IgD-negative memory B cell (primary cell): Measurements from ENCODE around the gene CCND1. TPM values are rescaled to one million over a fixed set of nuclear protein-coding genes. Genes with fewer than 3 reads are reported as not detected.

Source experiments
- H3K27ac Mint-ChIP-seq, 3 donors: one replicate each; pipeline ENCODE4 v1.8.0; 2020 to 2022; ENCODE audit warnings: mild to moderate bottlenecking in 3 of 3, mixed read lengths in 3 of 3, moderate library complexity in 1 of 3
- H3K27me3 Mint-ChIP-seq: one replicate; pipeline ENCODE4 v1.8.0; 2021; ENCODE audit warnings: mixed read lengths
- H3K36me3 Mint-ChIP-seq: one replicate; pipeline ENCODE4 v1.8.0; 2020; ENCODE audit warnings: mild to moderate bottlenecking, mixed read lengths
- H3K4me1 Mint-ChIP-seq, 3 donors: one replicate each; pipeline ENCODE4 v1.8.0; 2020 to 2022; ENCODE audit warnings: mixed read lengths in 3 of 3, mild to moderate bottlenecking in 1 of 3
- H3K4me3 Mint-ChIP-seq, 4 donors: one replicate each; pipeline ENCODE4 v1.8.0; 2020 to 2022; ENCODE audit warnings: mild to moderate bottlenecking in 4 of 4, mixed read lengths in 4 of 4, moderate library complexity in 3 of 4
- H3K9me3 Mint-ChIP-seq, 3 donors: one replicate each; pipeline ENCODE4 v1.8.0; 2020 to 2021; ENCODE audit warnings: mixed read lengths in 3 of 3, mild to moderate bottlenecking in 1 of 3
- polyA plus RNA-seq: library from polyadenylated mRNA; unstranded; fragments of 300-500 nt; fragmentation: Illumina TruSeq; gene quantifications from one replicate; pipeline ENCODE4 v1.2.3, GENCODE V29; 2021

Gene CCND1
- polyA plus RNA-seq, 1 donor from 2014 or later, result 9.6 TPM

DNA sequence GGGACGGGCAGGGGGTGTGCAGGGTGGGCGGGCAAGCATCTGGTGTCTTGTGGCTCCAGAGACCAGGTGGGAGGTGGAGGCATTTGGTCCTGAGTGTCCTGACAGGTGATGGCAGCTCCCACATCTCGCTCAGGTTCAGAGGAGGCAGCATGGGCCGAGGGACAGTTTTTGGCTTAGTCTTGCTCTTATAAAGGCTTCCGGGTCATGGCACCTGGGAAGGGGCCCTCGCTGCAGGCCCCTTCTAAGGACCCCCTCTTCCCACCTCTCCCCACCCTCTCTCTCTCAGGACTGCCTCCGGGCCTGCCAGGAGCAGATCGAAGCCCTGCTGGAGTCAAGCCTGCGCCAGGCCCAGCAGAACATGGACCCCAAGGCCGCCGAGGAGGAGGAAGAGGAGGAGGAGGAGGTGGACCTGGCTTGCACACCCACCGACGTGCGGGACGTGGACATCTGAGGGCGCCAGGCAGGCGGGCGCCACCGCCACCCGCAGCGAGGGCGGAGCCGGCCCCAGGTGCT lies 9.9 kb downstream of the CCND1 start:
- Mint-ChIP-seq H3K4me3 (no peak overlapping the region), H3K36me3 (peaks cover 4% of the 10 kb centered on the region), H3K4me1 (peaks cover 2 to 6% (median 6%) of the 10 kb centered on the region in 3 donors), H3K27me3 (no peaks in the 10 kb centered on the region), H3K9me3 (no peaks in the 10 kb centered on the region), H3K27ac (no peak overlapping the region)

DNA sequence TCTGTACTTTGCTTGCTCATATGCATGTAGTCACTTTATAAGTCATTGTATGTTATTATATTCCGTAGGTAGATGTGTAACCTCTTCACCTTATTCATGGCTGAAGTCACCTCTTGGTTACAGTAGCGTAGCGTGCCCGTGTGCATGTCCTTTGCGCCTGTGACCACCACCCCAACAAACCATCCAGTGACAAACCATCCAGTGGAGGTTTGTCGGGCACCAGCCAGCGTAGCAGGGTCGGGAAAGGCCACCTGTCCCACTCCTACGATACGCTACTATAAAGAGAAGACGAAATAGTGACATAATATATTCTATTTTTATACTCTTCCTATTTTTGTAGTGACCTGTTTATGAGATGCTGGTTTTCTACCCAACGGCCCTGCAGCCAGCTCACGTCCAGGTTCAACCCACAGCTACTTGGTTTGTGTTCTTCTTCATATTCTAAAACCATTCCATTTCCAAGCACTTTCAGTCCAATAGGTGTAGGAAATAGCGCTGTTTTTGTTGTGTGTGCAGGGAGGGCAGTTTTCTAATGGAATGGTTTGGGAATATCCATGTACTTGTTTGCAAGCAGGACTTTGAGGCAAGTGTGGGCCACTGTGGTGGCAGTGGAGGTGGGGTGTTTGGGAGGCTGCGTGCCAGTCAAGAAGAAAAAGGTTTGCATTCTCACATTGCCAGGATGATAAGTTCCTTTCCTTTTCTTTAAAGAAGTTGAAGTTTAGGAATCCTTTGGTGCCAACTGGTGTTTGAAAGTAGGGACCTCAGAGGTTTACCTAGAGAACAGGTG lies 11.1 kb downstream of the CCND1 start:
- peaks cover 4% of the 10 kb centered on the region for H3K36me3 Mint-ChIP-seq
- H3K27me3 Mint-ChIP-seq, result no peaks in the 10 kb centered on the region
- H3K4me1 Mint-ChIP-seq, result peaks cover 2 to 6% (median 6%) of the 10 kb centered on the region in 3 donors
- no peaks in the 10 kb centered on the region for H3K9me3 Mint-ChIP-seq
- no peak overlapping the region for H3K4me3 Mint-ChIP-seq
- no peak overlapping the region for H3K27ac Mint-ChIP-seq

DNA sequence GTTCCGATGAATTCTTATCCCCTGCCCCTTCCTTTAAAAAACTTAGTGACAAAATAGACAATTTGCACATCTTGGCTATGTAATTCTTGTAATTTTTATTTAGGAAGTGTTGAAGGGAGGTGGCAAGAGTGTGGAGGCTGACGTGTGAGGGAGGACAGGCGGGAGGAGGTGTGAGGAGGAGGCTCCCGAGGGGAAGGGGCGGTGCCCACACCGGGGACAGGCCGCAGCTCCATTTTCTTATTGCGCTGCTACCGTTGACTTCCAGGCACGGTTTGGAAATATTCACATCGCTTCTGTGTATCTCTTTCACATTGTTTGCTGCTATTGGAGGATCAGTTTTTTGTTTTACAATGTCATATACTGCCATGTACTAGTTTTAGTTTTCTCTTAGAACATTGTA lies 12.0 kb downstream of the CCND1 start:
- H3K27me3 Mint-ChIP-seq, result no peaks in the 10 kb centered on the region
- no peak overlapping the region for H3K4me3 Mint-ChIP-seq
- no peak overlapping the region for H3K27ac Mint-ChIP-seq
- peaks cover 0 to 4% (median 2%) of the 10 kb centered on the region in 3 donors for H3K4me1 Mint-ChIP-seq
- no peaks in the 10 kb centered on the region for H3K9me3 Mint-ChIP-seq
- H3K36me3 Mint-ChIP-seq, result peaks cover 2% of the 10 kb centered on the region

DNA sequence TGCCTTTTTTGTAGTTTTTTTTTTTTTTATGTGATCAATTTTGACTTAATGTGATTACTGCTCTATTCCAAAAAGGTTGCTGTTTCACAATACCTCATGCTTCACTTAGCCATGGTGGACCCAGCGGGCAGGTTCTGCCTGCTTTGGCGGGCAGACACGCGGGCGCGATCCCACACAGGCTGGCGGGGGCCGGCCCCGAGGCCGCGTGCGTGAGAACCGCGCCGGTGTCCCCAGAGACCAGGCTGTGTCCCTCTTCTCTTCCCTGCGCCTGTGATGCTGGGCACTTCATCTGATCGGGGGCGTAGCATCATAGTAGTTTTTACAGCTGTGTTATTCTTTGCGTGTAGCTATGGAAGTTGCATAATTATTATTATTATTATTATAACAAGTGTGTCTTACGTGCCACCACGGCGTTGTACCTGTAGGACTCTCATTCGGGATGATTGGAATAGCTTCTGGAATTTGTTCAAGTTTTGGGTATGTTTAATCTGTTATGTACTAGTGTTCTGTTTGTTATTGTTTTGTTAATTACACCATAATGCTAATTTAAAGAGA lies 12.5 kb downstream of the CCND1 start:
- no peak overlapping the region for H3K27ac Mint-ChIP-seq
- no peaks in the 10 kb centered on the region for H3K4me1 Mint-ChIP-seq
- H3K4me3 Mint-ChIP-seq, result no peak overlapping the region
- peaks cover 2% of the 10 kb centered on the region for H3K36me3 Mint-ChIP-seq
- H3K9me3 Mint-ChIP-seq, result no peaks in the 10 kb centered on the region
- no peaks in the 10 kb centered on the region for H3K27me3 Mint-ChIP-seq

DNA sequence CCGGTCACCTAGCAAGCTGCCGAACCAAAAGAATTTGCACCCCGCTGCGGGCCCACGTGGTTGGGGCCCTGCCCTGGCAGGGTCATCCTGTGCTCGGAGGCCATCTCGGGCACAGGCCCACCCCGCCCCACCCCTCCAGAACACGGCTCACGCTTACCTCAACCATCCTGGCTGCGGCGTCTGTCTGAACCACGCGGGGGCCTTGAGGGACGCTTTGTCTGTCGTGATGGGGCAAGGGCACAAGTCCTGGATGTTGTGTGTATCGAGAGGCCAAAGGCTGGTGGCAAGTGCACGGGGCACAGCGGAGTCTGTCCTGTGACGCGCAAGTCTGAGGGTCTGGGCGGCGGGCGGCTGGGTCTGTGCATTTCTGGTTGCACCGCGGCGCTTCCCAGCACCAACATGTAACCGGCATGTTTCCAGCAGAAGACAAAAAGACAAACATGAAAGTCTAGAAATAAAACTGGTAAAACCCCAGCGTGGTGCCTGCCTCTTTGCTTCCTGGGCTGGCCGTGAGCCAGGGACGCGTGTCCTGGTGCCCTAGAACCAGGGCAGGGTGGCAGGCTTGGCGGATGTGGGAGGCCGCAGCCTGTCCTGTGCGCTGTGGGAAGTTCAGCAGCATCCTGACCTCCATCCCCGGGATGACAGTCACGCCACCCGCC lies 13.2 kb downstream of the CCND1 start:
- H3K36me3 Mint-ChIP-seq, result peaks cover 2% of the 10 kb centered on the region
- H3K27me3 Mint-ChIP-seq, result no peaks in the 10 kb centered on the region
- H3K4me3 Mint-ChIP-seq, result no peak overlapping the region
- H3K27ac Mint-ChIP-seq, result no peak overlapping the region
- no peaks in the 10 kb centered on the region for H3K4me1 Mint-ChIP-seq
- H3K9me3 Mint-ChIP-seq, result no peaks in the 10 kb centered on the region

DNA sequence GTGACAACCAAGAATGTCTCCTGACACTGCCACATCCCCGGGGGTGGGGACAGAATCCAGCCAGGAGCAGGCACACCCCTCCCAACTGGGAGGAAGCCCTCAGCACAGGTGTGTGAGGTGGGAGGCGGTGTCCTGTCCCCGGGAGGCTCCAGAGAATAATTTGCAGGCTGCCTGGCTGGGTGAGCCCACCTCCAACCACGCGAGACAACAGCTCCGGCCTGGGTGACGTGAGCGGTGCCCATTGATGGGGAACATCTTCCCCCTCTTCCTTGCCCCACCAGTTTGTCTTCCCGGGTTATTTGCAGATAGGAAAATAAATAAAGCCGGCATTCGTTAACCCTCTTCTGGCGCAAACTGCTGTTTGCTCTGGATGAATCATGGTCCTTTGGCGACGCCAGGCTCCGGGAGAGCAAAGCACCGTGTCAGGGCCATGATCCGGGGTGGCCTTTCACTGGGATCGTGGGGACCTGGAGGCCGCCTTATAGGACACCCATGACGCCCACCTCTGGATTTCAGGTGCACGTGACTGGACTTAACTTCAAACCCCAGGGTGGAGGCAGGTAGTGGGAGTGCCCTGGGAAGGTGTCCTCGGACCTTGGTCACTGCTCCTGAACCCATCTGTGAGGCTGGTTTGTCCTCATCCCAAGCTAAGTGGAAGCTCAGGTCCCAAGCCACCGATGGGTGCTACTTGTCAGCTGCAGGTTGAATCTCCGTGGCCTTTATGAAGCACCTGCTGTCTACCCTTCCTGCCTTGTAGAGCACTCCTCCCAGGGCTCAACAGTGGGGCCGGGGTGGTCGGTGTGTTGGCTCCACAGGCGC lies 13.9 kb downstream of the CCND1 start:
- Mint-ChIP-seq H3K36me3 (peaks cover 2% of the 10 kb centered on the region), H3K9me3 (no peaks in the 10 kb centered on the region), H3K27me3 (no peaks in the 10 kb centered on the region), H3K4me1 (no peaks in the 10 kb centered on the region), H3K4me3 (no peak overlapping the region), H3K27ac (no peak overlapping the region)

DNA sequence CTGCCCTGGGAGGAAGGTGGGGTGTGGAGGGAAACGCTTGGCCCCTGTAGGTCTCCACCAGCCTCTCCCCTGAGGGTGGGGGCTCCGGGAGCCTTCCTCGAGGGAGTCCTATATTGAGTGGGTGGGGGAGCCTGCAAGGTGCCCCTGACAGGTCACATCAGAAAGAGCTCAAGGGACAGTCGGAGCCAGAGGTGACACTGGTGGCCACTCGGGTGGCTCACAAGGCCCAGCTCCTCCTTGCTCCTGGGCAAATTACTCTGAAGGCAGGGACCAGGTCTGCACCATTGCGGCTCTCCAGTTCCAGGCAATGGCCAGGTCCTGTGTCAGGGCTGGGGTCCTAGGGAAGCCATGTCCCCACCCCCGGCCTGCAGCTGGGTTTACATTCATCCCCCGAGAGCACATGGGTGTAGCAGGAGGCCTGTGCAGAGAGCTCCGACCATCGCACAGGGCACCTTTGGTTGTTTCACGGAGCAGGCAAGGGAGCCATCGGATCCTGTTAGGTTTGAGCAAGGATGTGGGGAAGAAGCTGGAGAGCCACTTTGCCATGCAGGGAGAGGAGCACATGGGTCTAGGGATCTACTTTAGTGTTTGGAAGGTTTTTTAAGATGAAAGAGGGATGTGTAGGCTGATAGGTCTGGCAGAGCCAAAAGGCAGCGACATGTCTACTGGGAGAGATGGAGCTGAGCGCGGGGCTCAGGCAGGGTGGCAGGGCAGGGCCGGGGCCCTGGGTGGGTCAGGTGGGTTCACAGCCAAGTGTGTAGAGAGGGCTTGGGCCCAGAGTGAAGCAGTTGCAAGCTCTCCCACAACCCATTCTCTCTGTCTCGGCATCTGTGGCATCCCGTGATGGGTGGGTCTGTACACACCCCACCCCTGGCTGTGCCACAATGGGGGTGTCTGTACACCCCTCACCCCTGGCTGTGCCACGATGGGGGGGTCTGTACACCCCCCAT lies 14.8 kb downstream of the CCND1 start:
- H3K4me3 Mint-ChIP-seq, result no peak overlapping the region
- H3K4me1 Mint-ChIP-seq, result no peaks in the 10 kb centered on the region
- no peaks in the 10 kb centered on the region for H3K27me3 Mint-ChIP-seq
- no peak overlapping the region for H3K27ac Mint-ChIP-seq
- H3K36me3 Mint-ChIP-seq, result peaks cover 2% of the 10 kb centered on the region
- no peaks in the 10 kb centered on the region for H3K9me3 Mint-ChIP-seq

DNA sequence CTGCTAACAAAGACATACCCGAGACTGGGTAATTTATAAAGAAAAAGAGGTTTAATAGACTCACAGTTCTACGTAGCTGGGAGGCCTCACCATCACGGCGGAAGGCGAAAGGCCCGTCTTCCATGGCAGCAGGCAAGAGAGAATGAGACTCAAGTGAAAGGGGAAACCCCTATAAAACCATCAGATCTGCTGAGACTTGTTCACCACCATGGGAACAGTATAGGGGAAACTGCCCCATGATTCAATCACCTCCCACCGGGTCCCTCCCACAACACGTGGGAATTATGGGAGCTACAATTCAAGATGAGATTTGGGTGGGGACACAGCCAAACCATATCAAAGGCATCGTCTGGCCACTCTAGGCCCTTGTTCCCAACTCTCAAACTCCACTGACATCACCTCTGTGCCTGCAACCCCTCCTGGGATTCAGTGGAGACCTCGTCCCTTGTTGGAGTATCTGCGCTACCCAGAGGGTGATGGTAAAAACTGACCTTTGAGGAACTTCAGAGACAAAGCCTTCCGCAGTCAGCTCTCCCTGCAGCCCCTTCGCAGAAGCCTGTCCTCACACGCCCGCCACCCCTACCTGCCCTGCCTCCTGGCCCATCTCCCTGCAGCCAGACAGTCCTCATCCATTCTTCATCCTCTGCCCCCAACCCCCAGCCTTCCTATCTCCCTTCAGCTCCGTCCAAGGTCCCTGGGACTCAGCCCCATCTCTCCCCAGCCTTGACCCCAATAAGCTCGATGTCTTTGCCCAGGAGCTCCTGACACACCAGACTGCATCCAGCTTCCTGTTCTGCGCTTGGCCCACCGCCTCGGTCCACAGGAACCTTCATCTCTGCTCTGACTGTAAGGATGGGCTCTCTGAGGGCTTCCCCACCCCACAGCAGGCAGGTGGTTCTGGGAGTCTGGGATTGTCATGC lies 15.8 kb downstream of the CCND1 start:
- Mint-ChIP-seq H3K27me3 (no peaks in the 10 kb centered on the region), H3K9me3 (no peaks in the 10 kb centered on the region), H3K4me3 (peak overlapping the region in 1 of 4 donors; percentile 47), H3K36me3 (peaks cover under 1% of the 10 kb centered on the region), H3K4me1 (no peaks in the 10 kb centered on the region), H3K27ac (no peak overlapping the region)

DNA sequence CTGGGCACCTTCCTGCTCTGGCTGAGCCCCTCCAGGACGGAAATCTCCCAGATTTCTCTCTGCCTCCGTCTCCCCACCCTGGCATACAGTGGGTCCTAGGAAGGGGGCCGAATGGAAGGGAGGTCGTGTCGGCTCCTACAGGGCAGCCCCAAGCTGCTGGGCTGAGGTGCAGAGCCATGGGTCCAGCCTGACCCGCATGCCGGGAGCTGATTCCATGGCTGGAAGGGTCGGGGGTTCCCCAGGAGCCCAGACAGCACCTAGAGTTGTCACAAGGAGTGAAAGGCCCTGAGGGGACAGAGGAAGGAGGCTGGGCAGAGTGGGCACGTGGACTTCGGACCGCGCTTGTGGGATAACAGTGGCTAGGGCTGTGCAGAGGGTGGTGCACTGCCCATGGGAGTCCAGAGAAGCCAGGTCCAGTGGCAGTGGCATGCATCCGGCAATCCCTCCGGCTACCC lies 16.5 kb downstream of the CCND1 start:
- H3K27me3 Mint-ChIP-seq, result no peaks in the 10 kb centered on the region
- H3K27ac Mint-ChIP-seq, result no peak overlapping the region
- H3K4me3 Mint-ChIP-seq, result no peak overlapping the region
- H3K4me1 Mint-ChIP-seq, result no peaks in the 10 kb centered on the region
- H3K9me3 Mint-ChIP-seq, result no peaks in the 10 kb centered on the region
- H3K36me3 Mint-ChIP-seq, result no peaks in the 10 kb centered on the region

DNA sequence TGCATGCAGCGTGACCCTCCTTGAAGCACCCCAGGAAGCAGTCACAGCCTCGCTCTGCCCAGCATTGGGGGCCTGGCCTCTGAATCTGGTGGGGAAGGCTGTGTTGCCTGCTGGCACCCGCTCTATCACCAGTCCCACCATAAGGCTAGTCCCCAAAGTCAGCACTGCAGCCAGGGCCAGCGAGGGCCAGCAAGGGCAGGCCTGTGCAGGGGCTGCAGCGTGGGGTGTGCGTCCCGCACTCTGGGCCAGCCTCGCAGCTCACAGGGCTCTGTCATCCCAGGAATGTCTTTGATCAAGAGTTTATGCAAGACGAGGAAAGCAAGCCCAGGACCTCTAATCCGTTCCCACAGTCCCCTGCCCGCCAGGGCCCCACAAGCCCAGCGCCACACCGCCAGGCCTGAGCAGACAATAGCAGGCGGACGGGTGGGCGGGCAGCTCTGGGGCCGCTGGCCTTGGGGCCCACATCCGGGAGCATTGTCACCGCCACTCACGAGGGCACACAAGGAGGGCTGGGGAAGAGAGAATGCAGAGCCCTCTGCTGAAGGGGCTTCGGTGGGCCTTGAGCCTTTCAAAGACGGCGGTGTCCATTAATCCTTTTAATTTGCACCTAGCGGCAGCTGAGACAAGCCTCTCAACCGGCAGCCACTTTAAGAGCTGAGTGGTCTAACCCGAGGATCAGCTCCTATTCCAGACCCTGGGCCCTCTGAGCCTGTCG lies 17.1 kb downstream of the CCND1 start:
- no peak overlapping the region for H3K27ac Mint-ChIP-seq
- H3K9me3 Mint-ChIP-seq, result no peaks in the 10 kb centered on the region
- H3K4me3 Mint-ChIP-seq, result no peak overlapping the region
- no peaks in the 10 kb centered on the region for H3K27me3 Mint-ChIP-seq
- H3K4me1 Mint-ChIP-seq, result no peaks in the 10 kb centered on the region
- H3K36me3 Mint-ChIP-seq, result no peaks in the 10 kb centered on the region

DNA sequence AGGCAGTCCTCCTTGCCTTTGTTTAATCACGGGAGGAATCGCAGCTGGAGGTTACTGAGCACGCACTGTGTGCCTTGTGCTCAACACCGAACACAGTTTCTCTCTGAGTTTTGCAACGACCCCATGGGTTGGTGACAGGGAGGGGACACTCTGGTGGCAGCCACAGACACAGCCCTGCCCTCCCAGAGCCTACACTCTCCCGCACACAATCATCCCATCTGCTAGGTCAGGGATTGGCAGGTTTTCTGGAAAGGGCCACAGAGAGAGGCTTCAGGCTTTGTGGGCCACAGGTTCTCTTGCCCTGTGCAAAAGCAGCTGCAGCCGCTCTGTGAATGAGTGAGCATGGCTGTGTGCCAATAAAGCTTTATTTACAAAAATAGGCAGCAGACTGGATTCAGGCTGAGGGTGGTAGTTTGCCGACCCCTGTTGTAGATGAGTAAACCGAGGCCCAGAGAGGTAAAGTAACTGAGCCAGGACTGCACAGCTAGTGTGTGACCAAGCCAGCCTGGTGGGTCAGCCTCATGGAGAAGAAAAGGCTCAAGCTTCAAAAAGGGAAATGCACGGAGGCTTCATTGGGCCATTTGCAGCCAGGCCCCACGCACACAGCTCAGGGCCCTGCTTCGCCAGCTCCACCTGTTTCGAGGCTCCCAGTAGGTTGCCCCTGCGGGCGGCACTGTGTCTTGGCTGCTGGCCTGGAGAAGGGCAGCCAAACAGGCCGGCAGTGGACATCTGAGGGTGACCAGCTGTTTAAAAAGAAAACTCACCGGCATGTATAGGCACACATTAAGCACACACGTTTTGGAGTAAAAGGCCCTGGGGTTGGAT lies 17.9 kb downstream of the CCND1 start:
- H3K27me3 Mint-ChIP-seq, result no peaks in the 10 kb centered on the region
- H3K4me3 Mint-ChIP-seq, result peak overlapping the region in 1 of 4 donors; percentile 54
- no peak overlapping the region for H3K27ac Mint-ChIP-seq
- H3K9me3 Mint-ChIP-seq, result no peaks in the 10 kb centered on the region
- H3K36me3 Mint-ChIP-seq, result peaks cover 3% of the 10 kb centered on the region
- no peaks in the 10 kb centered on the region for H3K4me1 Mint-ChIP-seq

DNA sequence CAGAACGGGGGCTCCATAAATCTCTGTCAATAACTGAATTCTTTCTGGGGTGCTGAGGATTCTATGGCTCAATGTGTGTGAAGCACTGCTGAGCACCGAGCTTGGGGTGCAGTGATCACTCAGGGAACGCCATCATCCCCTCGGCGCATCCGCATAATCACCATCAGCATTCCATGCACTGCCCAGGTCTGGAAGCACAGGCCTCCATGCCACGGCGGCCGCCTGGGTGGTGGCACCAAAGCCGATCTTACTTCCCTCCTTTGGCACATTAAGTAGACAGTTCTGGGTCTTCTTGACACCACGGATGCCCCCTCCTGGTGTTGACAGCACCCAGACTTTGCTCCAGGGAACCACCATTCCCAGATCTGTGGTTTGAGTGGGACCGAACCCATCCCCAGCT lies 18.6 kb downstream of the CCND1 start:
- Mint-ChIP-seq H3K9me3 (no peaks in the 10 kb centered on the region), H3K4me3 (peak overlapping the region in 1 of 4 donors; percentile 54), H3K36me3 (peaks cover 3% of the 10 kb centered on the region), H3K4me1 (no peaks in the 10 kb centered on the region), H3K27me3 (no peaks in the 10 kb centered on the region), H3K27ac (no peak overlapping the region)
